Effector CD8-positive, alpha-beta T cell (primary cell): Measurements from ENCODE around the gene TLR7.
A peak's percentile ranks its signal among the peaks of the same experiment; 100 is the strongest.

Experiments used
- DNase-seq: peaks from one replicate; lab custom pipeline; 2025; lab: John Stamatoyannopoulos, UW

The TLR7 gene

GRCh38 chrX:12891171-12891570 is 24.3 kb downstream of the TLR7 start:
- no peak for DNase-seq

GRCh38 chrX:12891915-12892506 is 25.1 kb downstream of the TLR7 start:
- DNase-seq: no peak

GRCh38 chrX:12892716-12893115 is 25.8 kb downstream of the TLR7 start:
- DNase-seq: no peak

GRCh38 chrX:12894074-12895030 is 27.5 kb downstream of the TLR7 start:
- DNase-seq: peak; percentile 12

- no peak for DNase-seq
Observed at GRCh38 chrX:12895866-12896265, 29.0 kb downstream of the TLR7 start.

GRCh38 chrX:12896935-12897334 is 30.1 kb downstream of the TLR7 start:
- no peak for DNase-seq

- no peak for DNase-seq
Observed at GRCh38 chrX:12898073-12898472, 31.2 kb downstream of the TLR7 start.

- no peak for DNase-seq
Observed at GRCh38 chrX:12899506-12899905, 32.6 kb downstream of the TLR7 start.

- peak; percentile 47 for DNase-seq
Observed at GRCh38 chrX:12901486-12901885, 34.6 kb downstream of the TLR7 start.

- DNase-seq: no peak
Observed at GRCh38 chrX:12903646-12904045, 36.8 kb downstream of the TLR7 start.

- DNase-seq: no peak
Observed at GRCh38 chrX:12906046-12906761, 39.3 kb downstream of the TLR7 start, which contains the start of gene TLR8. Gene TLR8 (plus strand): TSS chrX:12906620. CDS start chrX:12906707, 87 bp downstream.

GRCh38 chrX:12910423-12911121 is 43.7 kb downstream of the TLR7 start:
- DNase-seq: no peak

- DNase-seq: no peak
Observed at GRCh38 chrX:12911122-12911470, 44.2 kb downstream of the TLR7 start.

GRCh38 chrX:12912791-12913482 is 46.1 kb downstream of the TLR7 start:
- no peak for DNase-seq

GRCh38 chrX:12917753-12918152 is 50.9 kb downstream of the TLR7 start:
- no peak for DNase-seq

GRCh38 chrX:12919051-12919450 is 52.2 kb downstream of the TLR7 start:
- DNase-seq: no peak

GRCh38 chrX:12919620-12920019 is 52.7 kb downstream of the TLR7 start:
- no peak for DNase-seq

- DNase-seq: no peak
Observed at GRCh38 chrX:12920990-12921389, 54.1 kb downstream of the TLR7 start.

GRCh38 chrX:12921886-12922598 is 55.2 kb downstream of the TLR7 start:
- no peak for DNase-seq

- DNase-seq: no peak
Observed at GRCh38 chrX:12922599-12922919, 55.7 kb downstream of the TLR7 start.

- no peak for DNase-seq
Observed at GRCh38 chrX:12929701-12930100, 62.8 kb downstream of the TLR7 start.
